HepG2 (cell line): ENCODE results near the gene TMEM221. TPM values are rescaled to one million over a fixed set of nuclear protein-coding genes. Genes with fewer than 3 reads are reported as not detected.
A peak's percentile ranks its signal among the peaks of the same experiment; 100 is the strongest.

Experiments
- AGO2 ChIP-seq: fragments of 200-400 bp; formaldehyde crosslinking; optimal IDR thresholded peaks from 2 replicates; pipeline ENCODE3; 2017; ENCODE audit warnings: mild to moderate bottlenecking, low read depth, low read length, moderate library complexity
- CBX5 ChIP-seq: sonication (generic); formaldehyde crosslinking; IDR thresholded peaks from 2 replicates; pipeline ENCODE4 v1.4.0; 2020; ENCODE audit warnings: missing genetic modification reagents, borderline replicate concordance
- HNRNPH1 ChIP-seq: fragments of 200-400 bp; formaldehyde crosslinking; optimal IDR thresholded peaks from 2 replicates; pipeline ENCODE3; 2017; ENCODE audit warnings: mild to moderate bottlenecking, low read depth, low read length
- HNRNPL ChIP-seq: fragments of 200-400 bp; formaldehyde crosslinking; IDR thresholded peaks from 2 replicates; pipeline ENCODE4 v1.6.1; 2017; ENCODE audit warnings: mild to moderate bottlenecking, low read depth, low read length
- MED1 ChIP-seq: sonication (generic); formaldehyde crosslinking; IDR thresholded peaks from 2 replicates; pipeline ENCODE4 v1.4.0; 2020; ENCODE audit warnings: missing genetic modification reagents
- MYC ChIP-seq: sonication (generic); formaldehyde crosslinking; IDR thresholded peaks from 2 replicates; pipeline ENCODE4 v1.9.0; 2021; ENCODE audit warnings: missing genetic modification reagents, borderline replicate concordance
- NONO ChIP-seq, 2 experiments: fragments of 450-650 bp in 1 of 2; sonication (generic) in 1 of 2; formaldehyde crosslinking in 1 of 2; IDR thresholded peaks in 1 of 2; conservative IDR thresholded peaks in 1 of 2; 2 replicates each; pipeline versions ENCODE4 v1.6.1 to v1.8.0; 2017 to 2022; ENCODE audit warnings: mild to moderate bottlenecking in 1 of 2, missing genetic modification reagents in 1 of 2, moderate library complexity in 1 of 2
- POGZ ChIP-seq: sonication (generic); formaldehyde crosslinking; IDR thresholded peaks from 2 replicates; pipeline ENCODE4 v1.4.0; 2020; ENCODE audit warnings: mild to moderate bottlenecking, missing genetic modification reagents
- SMYD3 ChIP-seq: sonication (generic); formaldehyde crosslinking; IDR thresholded peaks from 2 replicates; pipeline ENCODE4 v1.8.1; 2023; ENCODE audit warnings: mild to moderate bottlenecking, missing genetic modification reagents
- SRSF1 ChIP-seq: fragments of 200-400 bp; formaldehyde crosslinking; optimal IDR thresholded peaks from 2 replicates; pipeline ENCODE3; 2017; ENCODE audit warnings: mild to moderate bottlenecking, low read depth, low read length, moderate library complexity
- TARDBP ChIP-seq: sonication (generic); formaldehyde crosslinking; IDR thresholded peaks from 2 replicates; pipeline ENCODE4 v1.8.0; 2022; ENCODE audit warnings: mild to moderate bottlenecking, missing genetic modification reagents
- TBL1XR1 ChIP-seq: fragments of 150-350 bp; IDR thresholded peaks from 2 replicates; pipeline ENCODE4 v1.6.1; 2014; ENCODE audit warnings: borderline replicate concordance, low read length; ENCODE audit not compliant: partially characterized antibody
- U2AF2 ChIP-seq: fragments of 200-400 bp; formaldehyde crosslinking; IDR thresholded peaks from 2 replicates; pipeline ENCODE4 v1.6.1; 2017; ENCODE audit warnings: low read depth, mild to moderate bottlenecking, low read length
- ZBTB43 ChIP-seq: sonication (generic); formaldehyde crosslinking; conservative IDR thresholded peaks from 2 replicates; pipeline ENCODE4 v1.4.0; 2020; ENCODE audit warnings: missing genetic modification reagents
- ZFX ChIP-seq: sonication (generic); formaldehyde crosslinking; IDR thresholded peaks from 2 replicates; pipeline ENCODE4 v1.4.0; 2020; ENCODE audit warnings: mild to moderate bottlenecking, low read depth, missing genetic modification reagents, moderate library complexity
- ZMYM4 ChIP-seq: sonication (generic); formaldehyde crosslinking; IDR thresholded peaks from 2 replicates; pipeline ENCODE4 v1.8.1; 2023; ENCODE audit warnings: mild to moderate bottlenecking, missing genetic modification reagents
- ZNF33A ChIP-seq: sonication (generic); formaldehyde crosslinking; IDR thresholded peaks from 2 replicates; pipeline ENCODE4 v1.5.1; 2020; ENCODE audit warnings: missing genetic modification reagents, mild to moderate bottlenecking, moderate library complexity, borderline replicate concordance
- ZNF484 ChIP-seq: sonication (generic); formaldehyde crosslinking; IDR thresholded peaks from 2 replicates; pipeline ENCODE4 v1.5.1; 2020; ENCODE audit warnings: mild to moderate bottlenecking, low read depth, missing genetic modification reagents, borderline replicate concordance
- ZNF569 ChIP-seq: sonication (generic); formaldehyde crosslinking; IDR thresholded peaks from 2 replicates; pipeline ENCODE4 v1.5.0; 2020; ENCODE audit warnings: mild to moderate bottlenecking, missing genetic modification reagents, moderate library complexity, borderline replicate concordance
- ZNF589 ChIP-seq: sonication (generic); formaldehyde crosslinking; conservative IDR thresholded peaks from 2 replicates; pipeline ENCODE4 v1.8.0; 2022; ENCODE audit warnings: mild to moderate bottlenecking, moderate library complexity, missing genetic modification reagents
- ZNF790 ChIP-seq: sonication (generic); formaldehyde crosslinking; IDR thresholded peaks from 2 replicates; pipeline ENCODE4 v1.8.0; 2022; ENCODE audit warnings: missing genetic modification reagents, mild to moderate bottlenecking, borderline replicate concordance
- polyA plus RNA-seq, 8 experiments: library from polyadenylated mRNA; depleted of rRNA in 3 of 8; stranded (reverse) in 7 of 8; unstranded in 1 of 8; fragments of >200 nt; fragmentation: Illumina TruSeq in 4 of 8; extraction: Trizol in 4 of 8; gene quantifications; 2 replicates each; pipeline versions ENCODE4 v1.2.1 to v1.2.3, GENCODE V29; 2011 to 2016; ENCODE audit warnings: low read depth in 4 of 8, missing spikeins in 1 of 8, mixed read lengths in 1 of 8; ENCODE audit not compliant: insufficient read depth in 1 of 8
- total RNA-seq, 5 experiments: library from RNA; depleted of rRNA; stranded (reverse); fragments of >200 nt; fragmentation: Illumina TruSeq; extraction: Trizol; gene quantifications; 2 replicates each; pipeline ENCODE4 v1.2.3, GENCODE V29; 2016; ENCODE audit warnings: low read depth in 1 of 5
- TF ChIP-seq, protein P1 (sequence below): sonication (generic); formaldehyde crosslinking; IDR thresholded peaks from 2 replicates; pipeline ENCODE4 v1.4.0; 2020; ENCODE audit warnings: missing genetic modification reagents
- TF ChIP-seq, protein P2 (sequence below), 2 experiments: sonication (generic) in 1 of 2; formaldehyde crosslinking in 1 of 2; IDR thresholded peaks; 2 replicates each; pipeline versions ENCODE4 v1.4.0 to v1.6.1; 2018 to 2020; ENCODE audit warnings: missing genetic modification reagents in 2 of 2, borderline replicate concordance in 1 of 2, low read depth in 1 of 2, mild to moderate bottlenecking in 1 of 2, missing biosample characterization in 1 of 2

TMEM221 gene
- total and polyA plus RNA-seq, 2 of the 13 experiments (the other 11 are each of a cell fraction or from before 2014, with no cell fraction given), result 0.33 to 0.77 TPM

GRCh38 chr19:17496337-17496997 is 48.0 kb upstream of the TMEM221 start (continued):
- TF ChIP-seq MED1 (CRISPR knock-in tag) (no peak), CBX5 (CRISPR knock-in tag) (peak; percentile 26; the same call in 1 of the 2 replicates), HNRNPH1 (no peak), HNRNPL (peak; percentile 95), POGZ (CRISPR knock-in tag) (peak; percentile 32; the same call in 1 of the 2 replicates), ZMYM4 (CRISPR knock-in tag) (peak; percentile 67; the same call in 1 of the 2 replicates), U2AF2 (no peak), ZBTB43 (CRISPR knock-in tag) (no peak), TBL1XR1 (no peak), SMYD3 (CRISPR knock-in tag) (no peak), NONO (IDR thresholded peaks at IDR 0.05) (no peak), NONO (CRISPR knock-in tag; conservative IDR thresholded peaks at IDR 0.05) (0 out of 2 replicates have a peak, but pooled peaks have one; percentile 52), ZNF790 (CRISPR knock-in tag) (no peak), SRSF1 (no peak), ZNF33A (no peak), MYC (peak; percentile 47; the same call in 1 of the 2 replicates), ZFX (CRISPR knock-in tag) (0 out of 2 replicates have a peak, but pooled peaks have one; percentile 21), ZNF569 (no peak), TARDBP (CRISPR knock-in tag) (0 out of 2 replicates have a peak, but pooled peaks have one; percentile 50), ZNF484 (no peak), AGO2 (peak; percentile 43), ZNF589 (CRISPR knock-in tag) (no peak)
- TF ChIP-seq, protein P1, sequence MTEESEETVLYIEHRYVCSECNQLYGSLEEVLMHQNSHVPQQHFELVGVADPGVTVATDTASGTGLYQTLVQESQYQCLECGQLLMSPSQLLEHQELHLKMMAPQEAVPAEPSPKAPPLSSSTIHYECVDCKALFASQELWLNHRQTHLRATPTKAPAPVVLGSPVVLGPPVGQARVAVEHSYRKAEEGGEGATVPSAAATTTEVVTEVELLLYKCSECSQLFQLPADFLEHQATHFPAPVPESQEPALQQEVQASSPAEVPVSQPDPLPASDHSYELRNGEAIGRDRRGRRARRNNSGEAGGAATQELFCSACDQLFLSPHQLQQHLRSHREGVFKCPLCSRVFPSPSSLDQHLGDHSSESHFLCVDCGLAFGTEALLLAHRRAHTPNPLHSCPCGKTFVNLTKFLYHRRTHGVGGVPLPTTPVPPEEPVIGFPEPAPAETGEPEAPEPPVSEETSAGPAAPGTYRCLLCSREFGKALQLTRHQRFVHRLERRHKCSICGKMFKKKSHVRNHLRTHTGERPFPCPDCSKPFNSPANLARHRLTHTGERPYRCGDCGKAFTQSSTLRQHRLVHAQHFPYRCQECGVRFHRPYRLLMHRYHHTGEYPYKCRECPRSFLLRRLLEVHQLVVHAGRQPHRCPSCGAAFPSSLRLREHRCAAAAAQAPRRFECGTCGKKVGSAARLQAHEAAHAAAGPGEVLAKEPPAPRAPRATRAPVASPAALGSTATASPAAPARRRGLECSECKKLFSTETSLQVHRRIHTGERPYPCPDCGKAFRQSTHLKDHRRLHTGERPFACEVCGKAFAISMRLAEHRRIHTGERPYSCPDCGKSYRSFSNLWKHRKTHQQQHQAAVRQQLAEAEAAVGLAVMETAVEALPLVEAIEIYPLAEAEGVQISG (CRISPR knock-in tag), result peak; percentile 61; the same call in 1 of the 2 replicates
- TF ChIP-seq, protein P2, sequence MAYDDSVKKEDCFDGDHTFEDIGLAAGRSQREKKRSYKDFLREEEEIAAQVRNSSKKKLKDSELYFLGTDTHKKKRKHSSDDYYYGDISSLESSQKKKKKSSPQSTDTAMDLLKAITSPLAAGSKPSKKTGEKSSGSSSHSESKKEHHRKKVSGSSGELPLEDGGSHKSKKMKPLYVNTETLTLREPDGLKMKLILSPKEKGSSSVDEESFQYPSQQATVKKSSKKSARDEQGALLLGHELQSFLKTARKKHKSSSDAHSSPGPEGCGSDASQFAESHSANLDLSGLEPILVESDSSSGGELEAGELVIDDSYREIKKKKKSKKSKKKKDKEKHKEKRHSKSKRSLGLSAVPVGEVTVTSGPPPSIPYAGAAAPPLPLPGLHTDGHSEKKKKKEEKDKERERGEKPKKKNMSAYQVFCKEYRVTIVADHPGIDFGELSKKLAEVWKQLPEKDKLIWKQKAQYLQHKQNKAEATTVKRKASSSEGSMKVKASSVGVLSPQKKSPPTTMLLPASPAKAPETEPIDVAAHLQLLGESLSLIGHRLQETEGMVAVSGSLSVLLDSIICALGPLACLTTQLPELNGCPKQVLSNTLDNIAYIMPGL (CRISPR knock-in tag; IDR thresholded peaks at IDR 0.05; ENCODE audit: borderline replicate concordance in 1 of 2, low read depth in 1 of 2), result peak; percentile 92 to 94
